Suppressor macrophage treated with lipopolysaccharide for 1 hour (primary cell): Measurements from ENCODE around the gene PRIM1.
A peak's percentile ranks its signal among the peaks of the same experiment; 100 is the strongest.
"Not testable (repeated sequence)": the region's sequence is repeated elsewhere in the genome, so short reads cannot be mapped to it uniquely, and the experiment has no call there.

Experiments used
- DNase-seq, 3 donors: peaks; one replicate each; pipeline ENCODE4 v3.0.0-alpha.2; 2020 to 2022

Gene PRIM1

GRCh38 chr12:56759263-56759908 lies 7.3 kb upstream of the PRIM1 start:
- no peak for DNase-seq

GRCh38 chr12:56758728-56759262 lies 6.7 kb upstream of the PRIM1 start:
- peak in 2 of 3 donors; percentile 30 to 53 for DNase-seq

- not testable (repeated sequence) for DNase-seq
These were observed 5.8 kb upstream of the PRIM1 start for GRCh38 chr12:56757971-56758370.

- no peak for DNase-seq
These were observed 1.4 kb upstream of the PRIM1 start for GRCh38 chr12:56753566-56753965.

GRCh38 chr12:56750596-56750995 lies 1.5 kb downstream of the PRIM1 start:
- peak; percentile 27 to 65 (median 42) for DNase-seq

GRCh38 chr12:56749853-56750252 lies 2.3 kb downstream of the PRIM1 start:
- DNase-seq, result no peak

- DNase-seq, result peak; percentile 44 to 74 (median 59)
These were observed 2.8 kb downstream of the PRIM1 start for GRCh38 chr12:56749359-56749758.

- DNase-seq, result no peak
These were observed 23.8 kb downstream of the PRIM1 start for GRCh38 chr12:56728139-56728861.

- not testable (repeated sequence) for DNase-seq
These were observed 25.9 kb downstream of the PRIM1 start for GRCh38 chr12:56726196-56726675.

- no peak for DNase-seq
These were observed 26.4 kb downstream of the PRIM1 start for GRCh38 chr12:56725723-56726102.

GRCh38 chr12:56724972-56725722 lies 27.0 kb downstream of the PRIM1 start, which contains the start of gene NACA:
NACA (minus strand) TSS chr12:56725299; CDS start chr12:56724521, 778 bp downstream.
- peak; percentile 99 to 100 (median 99) for DNase-seq

GRCh38 chr12:56724701-56724971 lies 27.5 kb downstream of the PRIM1 start:
- no peak for DNase-seq

GRCh38 chr12:56723889-56724700 lies 28.0 kb downstream of the PRIM1 start:
- peak; percentile 30 to 50 (median 50) for DNase-seq

- no peak for DNase-seq
These were observed 28.8 kb downstream of the PRIM1 start for GRCh38 chr12:56723352-56723751.

- no peak for DNase-seq
These were observed 29.3 kb downstream of the PRIM1 start for GRCh38 chr12:56722832-56723231.

- no peak for DNase-seq
These were observed 30.4 kb downstream of the PRIM1 start for GRCh38 chr12:56721721-56722120.

- no peak for DNase-seq
These were observed 30.9 kb downstream of the PRIM1 start for GRCh38 chr12:56721216-56721615.

GRCh38 chr12:56720731-56721151 lies 31.4 kb downstream of the PRIM1 start:
- peak; percentile 54 to 62 (median 58) for DNase-seq

- no peak for DNase-seq
These were observed 33.1 kb downstream of the PRIM1 start for GRCh38 chr12:56719056-56719455.

- DNase-seq, result no peak
These were observed 33.5 kb downstream of the PRIM1 start for GRCh38 chr12:56718636-56719035.

- DNase-seq, result no peak
These were observed 34.0 kb downstream of the PRIM1 start for GRCh38 chr12:56718149-56718548.
